Lung microvascular endothelial cell (primary cell): ENCODE measurements around the gene ANKRD63. TPM values are rescaled to one million over a fixed set of nuclear protein-coding genes. Genes with fewer than 3 reads are reported as not detected.
A peak's percentile ranks its signal among the peaks of the same experiment; 100 is the strongest.

Experiments used
- DNase-seq, 2 donors: peaks; one replicate each; pipeline versions ENCODE4 v3.0.0 to v3.0.0-alpha.2; 2010; ENCODE audit warnings: low read depth in 2 of 2
- total RNA-seq: library from RNA; depleted of rRNA; stranded (reverse); fragments of >200 nt; gene quantifications from 2 replicates; pipeline ENCODE4 v1.2.1, GENCODE V29; 2014

Gene ANKRD63, protein sequence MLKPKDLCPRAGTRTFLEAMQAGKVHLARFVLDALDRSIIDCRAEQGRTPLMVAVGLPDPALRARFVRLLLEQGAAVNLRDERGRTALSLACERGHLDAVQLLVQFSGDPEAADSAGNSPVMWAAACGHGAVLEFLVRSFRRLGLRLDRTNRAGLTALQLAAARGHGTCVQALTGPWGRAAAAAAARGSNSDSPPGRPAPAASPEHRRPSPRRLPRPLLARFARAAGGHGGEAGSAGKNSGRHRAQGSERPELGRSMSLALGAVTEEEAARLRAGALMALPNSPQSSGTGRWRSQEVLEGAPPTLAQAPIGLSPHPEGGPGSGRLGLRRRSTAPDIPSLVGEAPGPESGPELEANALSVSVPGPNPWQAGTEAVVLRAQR
- not detected in 2 replicates for total RNA-seq

DNA sequence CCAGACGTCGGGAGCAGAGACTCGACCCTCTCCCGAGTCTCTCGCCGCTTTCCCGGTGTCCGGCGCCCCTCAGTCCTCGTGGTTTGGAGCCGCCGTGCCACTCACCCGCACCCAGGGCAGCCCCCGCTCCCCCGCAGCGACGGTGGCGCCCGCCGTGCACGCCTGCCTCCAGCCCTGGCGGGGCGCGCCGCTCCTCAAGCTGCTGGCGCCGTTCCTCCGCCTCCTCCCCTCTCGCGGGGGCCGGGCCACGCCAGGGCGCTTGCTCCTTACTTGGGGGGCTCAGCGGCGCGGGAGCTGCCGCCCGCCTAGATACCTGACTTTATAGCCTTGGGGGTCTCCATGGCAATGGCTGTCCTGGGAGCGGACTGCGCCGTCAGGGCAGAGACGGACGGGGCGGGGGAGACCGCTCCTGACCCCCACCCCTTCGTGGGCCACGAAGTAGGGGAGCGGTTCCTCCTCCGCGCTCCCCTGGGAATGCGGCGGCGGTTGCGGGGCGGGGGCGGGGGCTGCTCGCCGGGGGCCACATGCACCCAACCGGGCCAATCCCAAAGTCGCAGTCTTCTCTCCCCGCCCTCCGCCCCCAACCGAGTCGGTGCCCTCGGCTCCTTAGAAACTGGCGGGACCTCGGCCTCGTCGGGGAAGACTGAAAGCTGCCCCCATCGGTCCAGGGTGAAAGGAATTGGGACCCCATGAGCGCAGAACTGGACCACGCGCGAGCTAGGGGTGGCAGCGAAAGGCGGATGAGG lies at the start of gene ANKRD63:
ANKRD63 (minus strand) TSS at position 196 of the 746 bp plus-strand sequence. CDS start 478 bp downstream, outside the sequence.
- DNase-seq = no peak

DNA sequence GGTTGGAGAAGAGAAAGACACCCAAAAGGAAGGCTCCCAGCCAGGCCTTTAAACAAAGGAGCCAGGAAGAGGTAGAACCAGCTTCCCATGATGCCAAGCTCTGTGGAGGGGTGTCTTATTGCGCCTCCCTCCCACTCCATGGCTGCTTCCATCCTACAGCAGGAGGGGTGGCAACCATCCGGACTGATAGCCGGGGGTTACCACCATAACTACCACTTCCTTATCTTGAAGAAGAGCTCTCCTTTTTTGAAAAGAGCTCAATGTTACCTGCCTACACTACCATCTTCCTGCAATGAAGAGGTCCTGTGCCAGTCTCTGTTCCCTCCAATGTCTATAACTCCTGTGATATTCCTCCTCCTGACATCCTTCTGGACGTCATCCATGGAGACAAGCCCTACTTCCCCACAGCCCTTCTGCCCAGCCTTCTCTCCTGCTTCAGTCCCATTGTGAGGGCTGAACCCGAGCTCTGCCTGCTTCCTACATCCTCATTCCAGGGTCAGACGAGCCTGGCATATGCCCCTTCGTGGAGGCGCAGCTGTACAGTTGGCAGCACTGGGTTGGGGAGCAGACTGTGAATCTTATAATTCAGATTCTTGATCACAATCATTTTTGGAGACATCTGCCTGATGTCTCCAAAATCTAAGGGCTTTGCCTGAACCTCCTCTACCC lies 49.4 kb upstream of the ANKRD63 start:
- no peak for DNase-seq

DNA sequence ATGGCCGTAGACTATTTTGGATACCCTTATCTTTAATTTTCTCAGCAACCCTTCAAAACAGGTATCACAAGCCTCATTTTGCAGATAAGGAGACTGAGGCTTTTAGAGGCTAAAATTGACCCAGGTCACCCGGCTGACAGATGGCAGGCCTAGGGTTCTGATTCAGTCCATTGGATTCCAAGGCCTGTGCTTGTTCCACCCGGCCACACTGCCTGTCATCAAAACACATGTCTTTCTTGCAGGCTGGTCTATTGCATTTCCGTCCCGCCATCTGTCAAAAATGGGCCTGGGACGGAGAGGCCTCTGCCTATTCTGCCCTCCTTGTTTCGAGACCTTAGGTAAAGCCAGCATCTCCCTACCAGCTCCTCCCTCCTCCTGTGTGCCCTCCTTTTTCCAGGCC lies 48.8 kb upstream of the ANKRD63 start:
- DNase-seq = no peak

DNA sequence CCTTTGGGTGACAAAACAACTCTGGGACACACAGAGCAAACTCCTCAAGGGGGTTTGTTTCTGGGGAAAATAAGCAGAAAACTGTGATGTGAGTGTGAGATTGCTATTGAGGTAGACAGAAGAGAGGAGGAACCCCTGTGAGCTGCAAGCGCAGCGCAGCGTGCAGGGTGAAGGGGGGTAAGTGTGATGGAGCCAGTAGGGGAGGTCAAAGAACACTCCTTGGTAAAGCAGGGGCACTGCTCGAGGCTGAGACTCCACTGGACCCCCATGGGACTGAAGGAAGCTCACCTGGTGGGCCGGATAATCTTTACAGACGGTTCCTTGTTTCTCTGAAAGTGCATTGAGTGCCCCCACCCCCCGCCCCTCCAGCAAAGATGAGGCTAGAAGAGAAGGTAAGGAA lies 48.2 kb upstream of the ANKRD63 start:
- no peak for DNase-seq

DNA sequence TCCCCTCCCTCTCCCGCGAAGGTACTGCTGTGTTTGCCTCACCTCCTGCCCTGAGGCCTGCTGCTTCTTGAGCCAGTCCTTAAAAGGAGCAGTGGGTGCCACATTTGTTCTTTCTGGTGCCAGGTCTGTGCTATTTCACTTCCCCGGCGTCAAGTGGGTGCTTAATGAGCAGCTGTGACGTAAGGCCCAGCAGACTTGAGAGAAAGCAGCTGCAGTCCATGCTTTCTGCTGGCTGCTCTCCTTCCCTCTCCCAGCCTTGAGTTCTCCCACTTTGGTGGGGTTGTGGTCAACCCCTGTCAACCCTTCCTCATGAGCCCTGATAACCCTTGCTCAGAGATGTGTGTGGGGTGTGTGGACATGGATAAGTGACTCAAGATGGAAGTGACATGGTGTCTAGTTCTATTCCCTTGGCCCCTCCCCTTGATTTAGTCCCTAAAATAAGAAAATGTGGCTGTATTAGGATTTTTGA lies 47.5 kb upstream of the ANKRD63 start:
- DNase-seq = no peak

DNA sequence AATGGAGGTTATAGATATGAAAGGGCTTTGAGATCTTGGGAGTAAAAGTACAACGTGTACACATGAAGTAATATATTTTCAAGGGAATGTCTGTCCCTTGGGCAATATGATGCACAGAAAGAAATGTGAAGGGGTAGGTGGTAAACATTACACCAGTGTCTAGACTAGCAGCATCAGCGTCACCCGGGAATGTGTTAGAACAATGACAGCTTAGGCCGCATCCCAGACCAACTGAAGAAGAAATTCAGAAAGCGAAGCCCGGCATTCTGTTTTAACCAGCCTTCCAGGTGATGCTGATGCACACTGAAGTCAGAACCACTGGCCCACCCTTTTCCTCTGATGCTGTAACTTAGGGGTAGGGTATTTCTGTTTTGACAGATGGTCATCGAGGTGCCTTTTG lies 46.9 kb upstream of the ANKRD63 start:
- DNase-seq = no peak

DNA sequence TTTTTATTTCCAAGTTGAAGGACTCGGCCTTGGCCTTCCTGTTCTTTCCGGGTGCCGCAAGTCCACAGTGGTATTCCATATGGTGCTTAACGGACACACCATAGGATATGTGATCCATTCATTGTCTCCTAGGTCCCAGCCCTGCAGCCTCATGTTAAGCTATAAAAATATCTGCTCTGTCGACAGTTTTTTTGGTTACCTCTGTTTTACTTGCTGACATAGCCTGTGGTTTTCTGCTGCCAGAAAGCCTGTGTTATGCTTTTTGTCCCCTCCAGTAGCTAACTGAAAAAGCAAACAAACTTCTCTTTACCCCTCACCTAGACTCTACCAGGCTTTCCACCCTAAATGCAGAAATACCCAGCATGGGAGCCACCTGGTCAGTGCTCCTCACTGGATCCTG lies 45.9 kb upstream of the ANKRD63 start:
- DNase-seq = no peak

DNA sequence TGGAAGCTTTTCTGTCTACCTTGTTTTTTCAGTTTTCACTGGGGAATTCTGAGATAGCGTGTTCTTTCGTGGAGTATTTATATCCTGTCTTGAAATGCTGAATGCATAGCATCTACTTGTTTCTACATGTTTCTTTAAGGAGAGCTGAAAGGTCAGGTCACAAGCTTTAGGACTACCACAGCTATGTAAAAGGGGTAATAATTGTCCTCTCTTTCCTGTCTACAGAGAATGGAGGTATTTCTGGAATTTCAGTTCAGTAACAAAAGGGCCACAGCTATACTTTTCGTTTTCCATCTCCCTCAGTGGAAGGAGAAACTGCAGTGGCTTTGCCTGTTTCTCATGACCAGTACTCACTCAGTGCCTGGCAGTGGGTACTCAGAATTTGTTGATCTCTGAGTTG lies 45.3 kb upstream of the ANKRD63 start:
- peak in 1 of 2 donors; percentile 37 for DNase-seq

DNA sequence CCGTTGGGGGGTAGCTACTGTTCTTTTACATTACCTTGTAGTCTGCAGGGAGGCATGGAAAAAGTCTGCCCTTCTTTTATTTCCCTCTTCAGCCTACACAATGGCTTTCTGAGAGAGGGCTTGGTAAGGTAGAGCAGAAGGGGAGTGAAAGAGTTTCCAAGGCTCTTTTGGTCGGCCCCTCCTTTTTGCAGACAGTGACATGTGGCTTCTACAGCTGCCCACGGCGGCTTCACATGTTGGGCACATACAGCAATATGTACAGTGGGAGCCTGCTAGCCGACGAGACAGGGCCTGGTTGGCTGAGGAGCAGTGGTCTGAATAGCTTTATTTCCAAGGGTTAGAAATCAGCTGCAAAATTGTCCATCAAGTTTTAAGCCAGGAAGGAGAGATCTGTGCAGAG lies 44.6 kb upstream of the ANKRD63 start:
- DNase-seq = no peak

DNA sequence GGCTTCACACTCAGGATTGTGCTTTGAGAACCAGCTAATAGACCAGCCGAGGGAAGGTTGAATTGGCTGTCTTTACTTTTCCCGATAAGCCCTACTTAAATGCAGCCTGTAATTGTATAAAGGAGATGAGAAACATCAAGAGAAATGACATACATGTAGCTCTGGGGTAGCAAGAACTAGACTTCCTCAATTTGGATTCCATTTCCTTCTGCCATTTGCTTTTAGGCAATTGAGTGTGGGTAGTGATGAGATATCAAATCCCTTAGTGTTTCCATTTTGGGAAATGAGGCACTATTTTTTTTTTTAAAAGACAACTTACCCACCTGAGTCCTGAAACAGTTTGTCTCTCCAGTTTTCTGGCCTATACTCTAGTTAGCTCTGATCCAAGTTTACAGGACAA lies 42.8 kb upstream of the ANKRD63 start:
- DNase-seq = no peak

DNA sequence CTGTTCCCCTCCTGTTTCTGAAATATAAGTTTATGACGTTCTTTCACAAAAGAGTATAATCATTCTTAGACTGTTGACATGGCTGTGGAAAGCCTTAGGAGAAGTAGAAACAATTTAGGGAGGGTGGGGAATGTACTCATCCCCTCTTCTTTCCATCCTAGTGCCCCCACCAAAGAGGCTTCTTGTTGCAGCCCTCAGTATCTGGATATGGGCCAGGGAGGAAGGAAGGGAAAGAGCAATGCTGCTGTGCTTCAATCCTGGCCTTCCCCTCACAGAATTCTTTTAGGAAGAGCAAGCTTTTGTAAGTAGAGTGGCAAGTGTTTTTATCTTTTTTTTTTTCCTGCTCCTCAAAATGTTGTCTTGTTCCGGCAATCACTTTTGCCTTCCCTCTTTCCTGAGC lies 42.3 kb upstream of the ANKRD63 start:
- peak; percentile 49 to 56 for DNase-seq

DNA sequence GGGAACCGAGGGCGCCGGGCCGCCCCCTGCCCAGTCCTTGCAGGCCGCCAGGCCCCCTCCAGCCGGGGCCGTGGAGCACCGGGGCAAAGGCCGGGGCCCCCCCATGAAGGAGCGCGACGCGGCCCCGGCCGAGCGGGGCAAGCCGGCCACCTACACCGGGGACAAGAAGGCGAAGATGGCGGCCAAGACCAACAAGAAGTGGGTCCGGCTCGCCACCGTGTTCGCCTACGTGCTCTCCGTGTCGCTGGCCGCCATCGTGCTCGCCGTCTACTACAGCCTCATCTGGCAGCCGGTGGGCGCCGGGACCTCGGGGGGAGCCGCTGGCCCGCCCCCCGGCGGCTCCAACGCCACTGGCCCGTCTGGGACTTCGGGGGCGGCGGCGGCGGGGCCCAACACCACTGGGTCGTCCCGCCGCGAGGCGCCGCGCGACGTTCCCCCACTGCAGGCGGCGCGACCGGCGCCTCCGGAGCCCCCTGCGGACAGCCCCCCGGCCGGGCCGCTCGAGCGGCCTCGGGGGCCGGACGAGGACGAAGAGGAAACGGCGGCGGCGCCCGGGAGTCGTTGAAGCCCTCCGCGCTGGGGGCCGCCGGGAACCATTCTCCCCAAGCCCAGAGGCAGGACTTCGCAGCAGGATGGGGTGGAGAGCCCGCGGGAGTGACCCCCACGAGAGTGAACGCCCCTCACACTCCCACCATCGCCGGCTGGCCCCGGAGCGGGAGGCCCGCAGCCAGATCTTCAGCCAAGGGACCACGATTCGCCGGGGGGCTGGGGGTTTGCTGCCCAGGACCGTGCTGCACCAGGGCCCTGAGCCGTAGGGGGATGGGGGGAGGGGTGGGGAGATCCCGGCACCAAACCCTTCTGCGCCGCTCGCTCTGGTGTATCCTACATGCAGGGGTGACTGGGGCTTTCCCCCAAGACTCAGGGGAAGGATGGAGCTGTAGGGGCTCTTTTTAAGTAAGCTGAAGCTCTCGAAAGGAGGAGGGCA lies 41.4 kb upstream of the ANKRD63 start:
- DNase-seq = peak; percentile 38 to 44

DNA sequence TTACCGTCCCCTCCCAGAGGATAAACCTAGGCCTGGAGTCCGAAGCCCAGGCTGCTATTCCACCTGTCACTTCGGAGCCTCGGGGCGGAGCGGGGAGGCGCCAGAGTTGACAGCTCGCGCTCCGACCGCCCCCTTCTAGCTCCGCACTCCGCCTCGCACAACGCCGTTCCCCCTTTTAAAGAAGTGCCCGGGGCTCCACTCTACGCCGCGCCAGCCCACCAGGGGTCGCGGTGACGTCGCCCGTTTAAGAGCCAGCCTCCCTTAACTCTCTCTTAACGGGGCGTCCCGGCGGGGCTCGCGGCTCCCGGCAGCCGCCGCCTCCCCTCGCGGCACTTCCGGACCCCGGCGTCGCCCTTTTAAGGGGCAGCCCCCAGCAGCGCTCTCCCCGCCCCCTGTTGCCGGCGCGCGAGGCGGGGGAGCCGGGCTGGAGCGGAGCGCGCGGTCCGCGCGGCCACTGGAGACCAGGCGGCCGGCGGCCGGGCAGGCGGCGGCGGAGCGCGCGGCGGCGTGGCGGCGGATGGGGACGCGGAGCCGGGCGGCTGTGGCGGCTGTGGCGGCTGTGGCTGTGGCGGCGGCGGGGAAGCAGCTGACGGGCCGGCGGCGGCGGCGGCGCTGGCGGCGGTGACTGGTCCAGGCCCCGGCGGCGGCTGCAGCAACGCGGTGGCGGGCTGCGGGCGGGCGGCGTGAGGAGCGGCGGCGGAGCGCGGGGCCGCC lies 40.5 kb upstream of the ANKRD63 start, which contains the start of gene INAFM2:
INAFM2 (plus strand) TSS at position 454 of the 714 bp plus-strand sequence. CDS start 364 bp downstream, outside the sequence.
- DNase-seq = peak; percentile 97 to 98

DNA sequence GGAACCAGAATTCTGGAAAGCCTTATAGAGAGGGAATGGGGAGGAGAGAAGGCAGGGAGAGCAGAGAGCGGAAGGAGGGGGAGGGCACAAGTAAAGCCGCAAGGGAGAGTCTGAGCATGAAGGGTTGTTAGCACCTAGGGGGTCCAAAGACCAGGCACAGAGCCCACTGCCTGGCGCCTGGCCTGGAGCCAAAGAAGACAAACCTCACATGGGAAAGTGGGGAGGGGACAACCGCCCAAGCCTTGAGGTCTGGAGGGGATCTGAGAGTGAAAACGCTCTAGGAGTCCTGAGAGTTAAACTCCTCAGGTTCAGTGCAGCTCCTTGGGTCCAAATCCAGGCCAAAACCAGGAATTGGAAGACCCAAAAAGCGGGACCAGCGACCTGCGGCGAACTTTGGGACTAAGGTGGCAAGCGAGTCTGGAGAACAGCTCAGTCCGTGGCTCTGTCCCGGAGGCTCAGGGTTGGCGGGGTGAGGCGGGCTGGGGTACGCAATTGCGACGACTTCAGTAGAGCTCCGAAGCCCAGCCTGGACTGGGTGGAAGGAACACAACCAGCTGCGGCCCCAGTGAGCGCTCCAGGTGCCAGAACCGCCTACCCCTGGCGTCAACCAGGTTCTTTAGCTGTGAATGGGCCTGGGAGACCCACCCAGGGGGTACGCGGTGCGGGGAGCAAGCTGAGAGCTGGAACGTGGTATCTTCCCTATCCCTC lies 39.8 kb upstream of the ANKRD63 start:
- no peak for DNase-seq

DNA sequence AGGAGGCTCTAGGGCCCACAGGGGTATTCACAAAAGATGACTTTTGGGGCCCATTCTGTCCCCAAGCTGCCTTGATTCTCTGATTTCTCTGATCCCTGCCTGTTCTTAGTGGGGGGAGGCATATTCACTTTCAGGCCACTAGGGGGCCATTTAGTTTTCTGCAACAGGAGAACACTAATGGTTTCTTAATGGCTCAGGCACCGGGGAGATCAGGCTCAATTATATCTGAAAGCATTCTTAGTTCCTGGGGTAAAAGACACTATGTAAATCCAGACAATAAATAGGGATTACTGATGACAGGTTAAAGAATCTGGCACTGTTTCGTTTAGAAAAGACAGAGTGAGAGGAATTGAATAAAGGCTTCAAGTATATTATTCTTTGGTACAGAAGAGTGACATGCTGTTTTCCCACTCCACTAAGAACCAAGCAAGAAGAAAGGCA lies 38.1 kb upstream of the ANKRD63 start:
- DNase-seq = peak; percentile 71 to 74

DNA sequence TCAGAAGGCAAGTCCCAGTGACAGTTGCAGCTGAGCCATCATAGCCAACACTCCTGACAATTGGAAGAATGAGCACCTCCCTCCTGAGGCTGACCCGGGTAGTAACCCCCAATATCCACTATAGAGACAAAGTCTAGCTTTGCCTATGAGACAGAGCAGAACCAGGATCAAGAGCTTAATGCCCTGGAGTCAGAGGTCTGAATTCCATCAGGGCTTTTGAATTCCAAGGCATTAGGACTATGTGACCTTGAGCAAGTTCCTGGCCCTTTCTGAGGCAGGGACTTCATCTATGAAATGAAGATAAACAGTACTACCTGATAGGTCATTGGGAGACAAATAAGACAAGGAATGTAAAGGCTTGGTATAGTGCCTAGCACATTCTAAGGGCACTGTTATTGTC lies 37.5 kb upstream of the ANKRD63 start:
- no peak for DNase-seq

DNA sequence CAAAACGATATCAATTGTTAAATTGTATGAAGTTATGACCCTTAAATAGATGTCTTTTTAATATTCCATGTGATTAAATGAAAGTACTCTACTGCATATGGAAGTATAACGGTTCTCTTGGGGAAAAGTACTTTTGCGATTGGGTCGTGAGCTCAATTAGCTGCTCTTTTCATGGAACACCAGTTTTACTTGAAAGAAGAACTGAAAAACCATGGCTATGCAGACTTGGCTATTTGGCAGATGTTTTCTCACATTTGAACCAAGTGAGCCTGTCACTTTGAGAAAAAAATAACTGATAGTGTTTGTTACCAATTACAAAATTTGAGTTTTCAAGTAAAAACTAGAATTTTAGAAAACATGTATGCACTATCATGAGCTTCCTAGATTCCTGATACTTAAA lies 34.7 kb upstream of the ANKRD63 start:
- no peak for DNase-seq

DNA sequence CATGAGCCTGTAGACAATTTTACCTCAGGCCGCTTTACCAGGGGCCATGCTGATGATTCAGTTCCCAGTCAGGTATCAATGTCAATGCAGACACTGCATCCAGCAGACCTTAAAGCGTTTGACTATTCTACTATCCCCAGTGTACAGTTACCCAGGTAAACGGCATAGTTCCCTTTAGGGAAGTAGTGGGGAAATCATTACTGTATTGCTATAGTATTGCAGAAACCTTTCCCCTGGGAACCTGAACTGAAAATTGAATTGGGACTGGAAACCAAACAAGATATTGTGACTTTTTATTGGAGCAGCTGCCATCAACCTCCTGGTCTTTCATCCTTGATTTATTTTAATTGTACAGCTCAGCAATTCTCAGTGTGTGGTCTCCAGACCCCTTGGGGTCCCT lies 34.1 kb upstream of the ANKRD63 start:
- no peak for DNase-seq

DNA sequence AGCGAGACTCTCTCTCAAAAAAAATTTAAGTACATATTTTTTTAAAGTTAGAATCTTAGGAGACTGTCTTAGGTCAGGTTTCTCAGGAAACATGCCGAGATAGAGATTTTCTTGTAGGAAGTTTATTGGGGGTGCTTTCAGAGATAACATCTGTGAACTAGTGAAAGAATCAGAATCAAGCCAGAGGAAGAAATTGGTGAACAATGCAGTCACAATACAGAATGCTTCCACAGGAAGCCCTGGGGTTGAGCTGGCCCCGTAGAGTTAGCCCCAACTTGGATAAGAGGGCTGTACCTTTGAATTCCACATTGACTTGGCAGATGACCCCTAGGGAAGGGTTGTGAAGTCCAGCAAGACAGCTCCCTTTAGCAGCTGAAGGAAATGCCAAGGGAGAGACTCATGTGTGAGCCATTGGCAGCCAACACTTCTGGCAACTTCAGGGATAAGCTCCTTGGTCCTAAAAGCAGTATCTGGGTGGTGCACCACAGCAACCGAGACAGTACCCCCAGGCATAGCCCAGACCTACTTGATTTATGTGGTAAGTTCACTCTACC lies 31.9 kb upstream of the ANKRD63 start:
- DNase-seq = peak in 1 of 2 donors; percentile 78
